GM12865 (cell line): ENCODE results near the gene RNLS.

ENCODE experiments used
- DNase-seq: peaks from one replicate; pipeline ENCODE4 v3.0.0; 2010; ENCODE audit warnings: low read depth
- H3K4me3 ChIP-seq: 2 replicates; pipeline ENCODE4 v1.5.1; 2011; ENCODE audit warnings: mild to moderate bottlenecking, low read depth, low read length, control low read depth
- TF ChIP-seq, protein P1 (sequence below): IDR thresholded peaks from 2 replicates; pipeline ENCODE4 v1.5.1; 2011; ENCODE audit warnings: low read length, control low read depth, low read depth, inconsistent platforms; ENCODE audit not compliant: insufficient read depth; ENCODE audit errors: missing control alignments

The RNLS gene

DNA sequence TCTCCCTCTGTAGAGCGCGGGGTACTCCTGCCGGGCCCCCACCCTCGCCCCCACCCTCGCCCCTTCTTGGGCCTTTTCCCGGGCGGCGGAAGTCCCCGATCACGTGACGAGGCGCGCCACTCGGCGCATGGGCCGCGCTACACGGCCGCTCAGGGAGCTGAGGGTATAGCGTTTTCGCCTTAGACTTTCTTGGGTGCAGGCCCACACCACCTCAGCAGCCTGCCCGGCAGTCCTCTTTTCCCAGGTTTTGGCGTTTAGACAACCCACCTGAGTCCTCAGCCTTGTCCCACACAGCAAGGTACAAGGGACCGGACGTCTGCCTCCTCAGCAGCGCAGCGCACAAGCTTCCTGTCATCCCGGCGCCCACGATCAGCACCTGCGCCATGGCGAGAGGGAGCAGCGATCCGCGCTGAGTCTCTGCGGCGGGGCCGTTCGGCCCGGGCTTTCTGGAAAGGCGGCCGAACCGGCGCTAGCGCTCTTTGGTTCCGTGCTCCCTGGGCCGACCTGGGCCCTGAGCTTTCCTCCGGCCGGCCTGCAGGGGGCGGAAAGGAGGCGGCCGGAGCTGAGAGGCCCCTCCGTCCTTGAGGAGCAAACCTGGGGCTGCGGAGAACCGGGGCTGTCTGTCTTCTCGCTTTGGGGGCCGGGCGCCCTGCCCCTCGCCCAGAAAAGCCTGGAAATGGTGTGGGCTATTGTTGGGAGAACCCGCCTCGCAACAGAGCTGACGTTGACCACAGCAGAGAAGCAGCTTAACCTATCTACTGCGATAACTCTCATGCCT lies at the start of gene RNLS:
Gene RNLS, minus strand, starts transcription at position 513 of the 778 bp plus-strand sequence.
- DNase-seq, result peak; percentile 87
- peak within 1 kb of the TSS; percentile 71 for H3K4me3 ChIP-seq
- TF ChIP-seq, protein P1, sequence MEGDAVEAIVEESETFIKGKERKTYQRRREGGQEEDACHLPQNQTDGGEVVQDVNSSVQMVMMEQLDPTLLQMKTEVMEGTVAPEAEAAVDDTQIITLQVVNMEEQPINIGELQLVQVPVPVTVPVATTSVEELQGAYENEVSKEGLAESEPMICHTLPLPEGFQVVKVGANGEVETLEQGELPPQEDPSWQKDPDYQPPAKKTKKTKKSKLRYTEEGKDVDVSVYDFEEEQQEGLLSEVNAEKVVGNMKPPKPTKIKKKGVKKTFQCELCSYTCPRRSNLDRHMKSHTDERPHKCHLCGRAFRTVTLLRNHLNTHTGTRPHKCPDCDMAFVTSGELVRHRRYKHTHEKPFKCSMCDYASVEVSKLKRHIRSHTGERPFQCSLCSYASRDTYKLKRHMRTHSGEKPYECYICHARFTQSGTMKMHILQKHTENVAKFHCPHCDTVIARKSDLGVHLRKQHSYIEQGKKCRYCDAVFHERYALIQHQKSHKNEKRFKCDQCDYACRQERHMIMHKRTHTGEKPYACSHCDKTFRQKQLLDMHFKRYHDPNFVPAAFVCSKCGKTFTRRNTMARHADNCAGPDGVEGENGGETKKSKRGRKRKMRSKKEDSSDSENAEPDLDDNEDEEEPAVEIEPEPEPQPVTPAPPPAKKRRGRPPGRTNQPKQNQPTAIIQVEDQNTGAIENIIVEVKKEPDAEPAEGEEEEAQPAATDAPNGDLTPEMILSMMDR, result peak; percentile 77

DNA sequence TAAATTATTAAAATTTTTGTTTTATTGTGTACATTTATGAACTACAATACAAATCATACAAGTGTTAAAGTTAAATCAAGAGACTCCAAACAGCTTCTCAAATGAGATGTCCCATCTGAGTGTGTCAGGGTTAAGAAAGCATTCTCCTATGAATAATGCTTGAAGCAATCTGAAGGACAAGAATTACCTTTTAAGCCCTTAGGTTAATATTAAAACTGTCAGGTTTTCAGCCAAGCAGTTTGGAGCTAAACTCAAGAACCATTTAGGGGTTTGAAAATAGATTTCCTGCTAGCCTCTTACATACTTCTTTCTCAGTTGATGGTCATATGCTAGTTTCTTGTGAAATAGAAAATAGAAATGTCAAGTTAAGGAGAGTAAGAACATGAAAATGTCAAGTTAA lies 41.7 kb upstream of the RNLS start:
- DNase-seq, result peak; percentile 5
- no peak overlapping the region for H3K4me3 ChIP-seq
- TF ChIP-seq, protein P1, result no peak

DNA sequence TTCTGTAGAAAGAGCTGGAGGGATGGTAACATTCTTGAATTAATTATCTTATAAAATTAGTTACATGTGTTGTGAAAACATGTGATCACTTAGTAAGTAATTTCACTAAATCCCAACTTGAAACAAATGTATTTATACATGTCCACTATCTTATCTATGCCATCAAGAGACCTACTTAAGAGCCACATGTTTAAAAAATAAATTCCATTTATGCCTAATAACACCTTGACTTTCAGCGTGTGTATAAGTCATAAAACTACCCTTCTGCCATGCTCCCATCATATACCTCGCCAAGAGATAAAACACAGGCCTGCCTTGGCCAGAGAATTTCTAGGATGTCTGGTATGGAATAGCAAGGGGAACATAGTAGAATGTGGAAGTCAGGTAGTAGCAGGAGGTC lies 40.7 kb upstream of the RNLS start:
- TF ChIP-seq, protein P1, result no peak
- H3K4me3 ChIP-seq, result no peak overlapping the region

DNA sequence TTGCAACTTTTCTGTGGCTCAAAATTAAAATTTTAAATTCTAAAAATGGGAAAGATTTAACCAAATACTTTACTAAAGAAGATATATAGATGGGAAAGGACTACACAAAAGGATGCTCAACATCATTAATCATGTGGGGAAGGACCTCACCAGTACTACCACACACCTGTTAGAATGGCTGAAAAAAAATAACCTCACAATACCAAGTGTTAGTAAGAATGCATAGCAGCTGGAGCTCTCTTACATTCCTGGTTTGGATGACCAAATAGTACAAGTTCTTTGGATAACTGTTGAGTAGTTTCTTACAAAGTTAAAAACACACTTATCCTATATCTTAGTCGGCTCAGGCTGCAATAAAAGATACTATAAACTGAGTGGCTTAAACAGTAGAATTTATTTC lies 37.3 kb upstream of the RNLS start:
- TF ChIP-seq, protein P1, result no peak
- no peak for DNase-seq
- H3K4me3 ChIP-seq, result no peak overlapping the region

More for the DNA sequence above, 40.7 kb upstream of the RNLS start:
- no peak for DNase-seq

DNA sequence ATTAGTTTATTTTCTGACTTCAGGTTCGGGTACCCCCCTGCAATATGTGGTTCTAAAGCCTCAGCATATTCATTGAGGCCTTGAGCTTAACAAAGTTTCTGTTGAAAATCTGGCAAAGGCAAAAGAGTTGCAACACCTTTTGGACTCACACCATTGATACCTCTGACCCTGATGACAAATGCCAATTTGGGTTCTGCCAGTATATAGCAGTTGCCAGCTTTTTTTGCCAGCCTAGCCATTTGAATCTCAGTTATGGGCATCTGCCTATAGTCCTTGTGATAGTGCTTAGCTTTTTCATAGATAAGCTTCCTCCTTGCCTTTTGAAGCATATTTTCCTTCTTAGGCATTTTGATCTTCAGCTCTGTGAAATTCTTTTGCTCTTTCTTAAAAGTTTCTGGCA lies 35.4 kb upstream of the RNLS start:
- DNase-seq, result no peak
- H3K4me3 ChIP-seq, result no peak overlapping the region
- TF ChIP-seq, protein P1, result no peak

DNA sequence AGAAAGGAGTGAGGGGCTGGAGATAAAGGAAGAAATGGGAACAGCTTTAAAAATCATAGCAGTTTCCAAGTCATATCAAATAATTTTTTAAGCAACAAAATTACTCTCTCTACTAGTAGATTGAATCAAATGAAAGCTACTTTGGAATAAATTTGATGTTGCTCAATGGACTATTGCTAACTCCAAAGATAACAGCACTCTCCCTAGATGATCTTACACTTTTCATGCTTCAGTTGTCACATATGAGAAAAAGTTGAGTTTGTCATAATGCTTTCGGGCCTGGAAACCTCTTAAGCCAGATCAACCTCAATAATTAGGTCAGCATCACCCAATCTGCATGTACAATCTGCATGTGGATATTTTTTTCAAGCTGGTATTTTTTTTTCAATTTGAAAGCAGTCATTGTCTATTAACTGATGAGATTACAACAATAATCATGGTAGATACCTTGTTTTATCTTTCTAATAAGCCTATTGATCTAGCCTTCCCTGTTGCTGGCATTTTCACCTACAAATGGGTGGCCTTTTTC lies 34.7 kb upstream of the RNLS start:
- no peak overlapping the region for H3K4me3 ChIP-seq
- TF ChIP-seq, protein P1, result no peak
- DNase-seq, result no peak
